Activated T-cell treated with anti-CD3 and anti-CD28 coated beads, Interleukin-2, amount 50 U/mL, for 4 hours (primary cell): Measurements from ENCODE around the gene TRIM34. TPM values are rescaled to one million over a fixed set of nuclear protein-coding genes. Genes with fewer than 3 reads are reported as not detected.
"Not testable (repeated sequence)": the region's sequence is repeated elsewhere in the genome, so short reads cannot be mapped to it uniquely, and the experiment has no call there.

Source experiments
- ATAC-seq, 2 donors: fragments of 200-7000 bp; cut with Tn5 transposase; one replicate each; pipeline ENCODE4 v1.10.0; 2021
- DNase-seq: peaks from one replicate; pipeline ENCODE4 v3.0.0-alpha.2; 2020
- H3K27me3 Mint-ChIP-seq: one replicate; pipeline ENCODE4 v1.8.0; 2021; ENCODE audit warnings: low read depth, mixed read lengths
- H3K36me3 Mint-ChIP-seq: one replicate; pipeline ENCODE4 v1.8.0; 2022; ENCODE audit warnings: mixed read lengths; ENCODE audit not compliant: insufficient read depth
- H3K4me1 Mint-ChIP-seq: one replicate; pipeline ENCODE4 v1.8.0; 2021; ENCODE audit warnings: low read depth, mixed read lengths
- H3K4me3 Mint-ChIP-seq: one replicate; pipeline ENCODE4 v1.8.0; 2021; ENCODE audit warnings: mild to moderate bottlenecking, moderate library complexity, mixed read lengths
- H3K9me3 Mint-ChIP-seq: one replicate; pipeline ENCODE4 v1.8.0; 2021; ENCODE audit warnings: mixed read lengths
- total RNA-seq, 3 donors: library from RNA; stranded (reverse); gene quantifications; one replicate each; pipeline ENCODE4 v1.2.1, GENCODE V29; 2021

TRIM34 gene, protein sequence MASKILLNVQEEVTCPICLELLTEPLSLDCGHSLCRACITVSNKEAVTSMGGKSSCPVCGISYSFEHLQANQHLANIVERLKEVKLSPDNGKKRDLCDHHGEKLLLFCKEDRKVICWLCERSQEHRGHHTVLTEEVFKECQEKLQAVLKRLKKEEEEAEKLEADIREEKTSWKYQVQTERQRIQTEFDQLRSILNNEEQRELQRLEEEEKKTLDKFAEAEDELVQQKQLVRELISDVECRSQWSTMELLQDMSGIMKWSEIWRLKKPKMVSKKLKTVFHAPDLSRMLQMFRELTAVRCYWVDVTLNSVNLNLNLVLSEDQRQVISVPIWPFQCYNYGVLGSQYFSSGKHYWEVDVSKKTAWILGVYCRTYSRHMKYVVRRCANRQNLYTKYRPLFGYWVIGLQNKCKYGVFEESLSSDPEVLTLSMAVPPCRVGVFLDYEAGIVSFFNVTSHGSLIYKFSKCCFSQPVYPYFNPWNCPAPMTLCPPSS
- 1 to 10 TPM; 1.2 to 2.4 (median 1.6) TPM for total RNA-seq

DNA sequence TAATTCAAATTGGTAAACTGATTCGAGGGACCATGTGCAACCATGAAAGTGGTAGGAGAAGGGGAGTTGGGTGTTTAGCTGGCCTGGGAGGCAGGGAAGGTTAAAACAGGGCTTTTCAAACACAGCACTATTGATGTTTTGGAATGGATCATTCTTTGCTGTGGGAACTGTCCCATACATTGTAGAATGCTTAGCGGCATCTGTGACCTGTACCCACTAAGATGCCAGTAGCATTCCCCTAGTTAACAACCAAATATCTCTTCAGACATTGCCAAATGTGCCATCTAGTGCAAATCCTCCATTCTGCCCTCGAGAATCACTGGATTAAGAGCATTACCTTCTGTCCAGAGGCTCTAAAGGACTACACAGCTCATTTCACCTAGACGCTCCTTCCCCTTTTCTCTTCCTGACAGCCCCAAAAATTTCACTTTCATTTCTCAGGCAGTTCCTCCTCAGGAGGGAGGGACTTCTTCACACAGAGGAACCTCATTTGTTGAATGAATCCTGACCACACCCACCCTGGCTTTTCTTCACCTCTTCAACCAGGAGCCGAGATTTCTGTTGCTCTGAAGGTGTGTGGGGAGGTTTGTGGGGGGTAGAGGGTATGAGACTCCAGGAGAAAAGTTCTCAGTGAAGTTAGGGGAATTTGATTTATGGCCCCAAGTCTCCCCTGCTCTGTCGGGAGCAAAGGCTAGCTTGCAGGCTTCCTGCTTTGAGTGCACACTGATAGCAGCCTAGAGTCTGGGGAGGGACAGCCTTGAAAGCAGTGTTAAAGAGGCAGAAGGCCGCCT lies at the start of gene TRIM34:
TSS of gene TRIM34 (plus strand) at position 513 of the 791 bp plus-strand sequence. CDS start 7,331 bp downstream, outside the sequence.
- Mint-ChIP-seq H3K36me3 (peaks cover 6% of the 10 kb centered on the region), H3K4me3 (peak within 1 kb of the TSS; percentile 86), H3K4me1 (peaks cover 54% of the 10 kb centered on the region), H3K27me3 (no peaks in the 10 kb centered on the region), H3K9me3 (no peaks in the 10 kb centered on the region)
- ATAC-seq, result peak; percentile 96 to 98
- peak; percentile 44 for DNase-seq

DNA sequence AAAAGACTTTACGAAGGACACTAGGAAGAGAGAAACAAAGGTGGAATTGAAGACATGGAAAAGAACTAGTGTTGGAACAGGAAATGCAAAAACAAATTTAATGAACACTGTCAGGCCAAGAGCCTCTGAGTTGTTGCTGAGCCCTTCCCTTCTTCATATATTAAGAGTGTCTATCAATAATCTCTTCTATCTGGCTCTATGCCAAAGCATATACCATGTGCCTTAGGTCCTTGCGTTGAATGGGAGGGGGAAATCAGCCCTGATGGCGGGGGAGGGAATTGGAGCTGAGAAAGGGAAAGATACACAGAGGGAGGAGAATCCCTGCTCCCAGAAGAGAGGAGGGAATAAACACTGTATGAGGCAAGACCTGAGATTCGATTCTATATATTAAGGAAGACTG lies 49.6 kb upstream of the TRIM34 start:
- Mint-ChIP-seq H3K9me3 (no peaks in the 10 kb centered on the region), H3K27me3 (peaks cover 2% of the 10 kb centered on the region), H3K4me1 (no peaks in the 10 kb centered on the region), H3K4me3 (no peak overlapping the region), H3K36me3 (no peaks in the 10 kb centered on the region)
- ATAC-seq (no peak), DNase-seq (no peak)

DNA sequence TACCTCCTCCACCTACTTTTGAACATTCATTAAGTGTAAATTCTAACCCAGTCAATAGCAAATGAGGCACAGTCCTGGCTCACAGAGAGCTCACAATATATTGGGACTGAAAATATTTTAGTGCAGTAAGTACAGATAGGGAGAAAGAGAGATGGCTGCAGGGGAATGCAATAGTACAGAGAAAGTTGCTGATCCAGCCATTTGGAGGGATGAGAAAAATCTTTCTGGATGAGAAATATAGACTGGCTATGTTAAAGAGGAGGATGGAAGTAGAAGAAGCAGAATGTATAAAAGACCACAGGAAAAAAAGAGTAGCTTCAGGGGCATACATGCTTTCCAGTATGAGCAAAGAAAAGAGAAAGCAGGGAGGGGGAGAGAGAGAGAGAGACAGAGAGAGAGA lies 47.7 kb upstream of the TRIM34 start:
- Mint-ChIP-seq H3K9me3 (no peaks in the 10 kb centered on the region), H3K4me3 (no peak overlapping the region), H3K36me3 (no peaks in the 10 kb centered on the region)

DNA sequence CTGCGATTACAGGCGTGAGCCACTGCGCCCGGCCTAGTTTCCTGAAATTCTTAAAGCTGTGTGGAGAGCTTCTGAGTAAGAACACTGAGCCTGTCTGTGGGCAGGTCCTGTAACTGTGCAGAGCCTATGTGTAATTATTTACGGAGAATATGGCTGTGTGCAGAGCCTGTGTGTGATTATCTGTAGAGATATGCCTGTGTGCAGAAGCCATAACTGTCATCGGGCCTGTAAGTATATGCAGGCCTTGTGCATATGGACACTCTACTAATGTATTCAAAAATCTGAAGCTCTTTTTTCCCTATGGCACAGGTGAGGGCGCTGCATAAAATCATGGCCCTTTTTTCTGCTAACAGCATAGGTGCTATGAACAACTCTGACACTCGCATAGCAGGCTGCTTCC lies 44.2 kb upstream of the TRIM34 start, which contains the start of gene OR52B6:
TSS of gene OR52B6 (plus strand) at position 301 of the 400 bp plus-strand sequence. CDS start at position 301, 0 bp downstream.
- Mint-ChIP-seq H3K9me3 (peaks cover 4% of the 10 kb centered on the region), H3K4me3 (no peak within 1 kb of the TSS), H3K4me1 (no peaks in the 10 kb centered on the region), H3K27me3 (peaks cover 2% of the 10 kb centered on the region), H3K36me3 (no peaks in the 10 kb centered on the region)
- ATAC-seq, result no peak
- DNase-seq, result no peak

More for the DNA sequence above, 47.7 kb upstream of the TRIM34 start:
- peaks cover 2% of the 10 kb centered on the region for H3K27me3 Mint-ChIP-seq
- no peak for ATAC-seq
- DNase-seq, result no peak
- H3K4me1 Mint-ChIP-seq, result no peaks in the 10 kb centered on the region

DNA sequence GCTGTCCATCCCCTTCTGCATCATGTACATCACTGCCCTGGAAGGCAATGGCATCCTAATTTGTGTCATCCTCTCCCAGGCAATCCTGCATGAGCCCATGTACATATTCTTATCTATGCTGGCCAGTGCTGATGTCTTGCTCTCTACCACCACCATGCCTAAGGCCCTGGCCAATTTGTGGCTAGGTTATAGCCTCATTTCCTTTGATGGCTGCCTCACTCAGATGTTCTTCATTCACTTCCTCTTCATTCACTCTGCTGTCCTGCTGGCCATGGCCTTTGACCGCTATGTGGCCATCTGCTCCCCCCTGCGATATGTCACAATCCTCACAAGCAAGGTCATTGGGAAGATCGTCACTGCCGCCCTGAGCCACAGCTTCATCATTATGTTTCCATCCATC lies 43.8 kb upstream of the TRIM34 start:
- DNase-seq (no peak), ATAC-seq (no peak)
- Mint-ChIP-seq H3K27me3 (peaks cover 2% of the 10 kb centered on the region), H3K4me3 (no peak overlapping the region), H3K36me3 (no peaks in the 10 kb centered on the region), H3K4me1 (no peaks in the 10 kb centered on the region), H3K9me3 (peaks cover 4% of the 10 kb centered on the region)

DNA sequence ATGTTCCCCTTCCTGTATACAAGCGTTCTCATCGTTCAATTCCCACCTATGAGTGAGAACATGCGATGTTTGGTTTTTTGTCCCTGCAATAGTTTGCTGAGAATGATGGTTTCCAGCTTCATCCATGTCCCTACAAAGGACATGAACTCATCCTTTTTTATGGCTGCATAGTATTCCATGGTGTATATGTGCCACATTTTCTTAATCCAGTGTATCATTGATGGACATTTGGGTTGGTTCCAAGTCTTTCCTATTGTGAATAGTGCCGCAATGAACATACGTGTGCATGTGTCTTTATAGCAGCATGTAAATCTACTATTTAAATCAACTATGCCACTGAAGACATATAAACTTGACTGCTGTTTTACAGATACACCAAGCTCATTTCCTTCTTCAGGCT lies 40.3 kb upstream of the TRIM34 start:
- DNase-seq, H3K9me3 Mint-ChIP-seq, H3K4me3 Mint-ChIP-seq, H3K27me3 Mint-ChIP-seq, H3K36me3 Mint-ChIP-seq, H3K4me1 Mint-ChIP-seq, ATAC-seq: not testable (repeated sequence)

DNA sequence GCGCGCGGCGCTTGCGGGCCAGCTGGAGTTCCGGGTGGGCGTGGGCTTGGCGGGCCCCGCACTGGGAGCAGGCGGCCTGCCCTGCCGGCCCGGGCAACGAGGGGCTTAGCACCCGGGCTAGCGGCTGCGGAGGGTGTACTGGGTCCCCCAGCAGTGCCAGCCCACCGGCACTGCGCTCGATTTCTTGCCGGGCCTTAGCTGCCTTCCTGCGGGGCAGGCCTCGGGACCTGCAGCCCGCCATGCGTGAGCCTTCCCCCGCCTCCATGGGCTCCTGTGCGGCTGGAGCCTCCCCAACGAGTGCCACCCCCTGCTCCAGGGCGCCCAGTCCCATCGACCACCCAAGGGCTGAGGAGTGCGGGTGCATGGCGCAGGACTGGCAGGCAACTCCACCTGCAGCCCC lies 34.9 kb upstream of the TRIM34 start:
- not testable (repeated sequence) for H3K27me3 Mint-ChIP-seq, H3K4me1 Mint-ChIP-seq, H3K4me3 Mint-ChIP-seq, DNase-seq, ATAC-seq, H3K36me3 Mint-ChIP-seq, H3K9me3 Mint-ChIP-seq

DNA sequence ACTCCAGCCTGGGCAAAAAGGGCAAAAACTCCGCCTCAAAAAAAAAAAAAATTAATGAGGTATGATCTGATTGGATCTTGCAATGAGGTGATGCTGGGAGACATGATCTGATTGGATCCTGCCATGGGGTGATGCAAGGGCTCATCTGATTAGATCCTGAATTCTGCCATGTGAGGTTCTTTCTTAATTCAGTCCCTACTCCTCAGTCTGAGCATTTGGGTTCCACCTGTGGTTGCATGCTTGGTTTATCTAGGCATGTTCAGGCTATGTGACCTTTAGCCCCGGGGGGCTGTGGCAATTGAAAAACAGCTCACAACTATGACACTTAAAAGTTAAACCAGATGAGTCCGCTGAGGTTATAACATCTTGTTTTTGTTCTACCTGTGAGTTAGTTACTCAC lies 33.2 kb upstream of the TRIM34 start:
- no peaks in the 10 kb centered on the region for H3K9me3 Mint-ChIP-seq
- DNase-seq, result no peak

DNA sequence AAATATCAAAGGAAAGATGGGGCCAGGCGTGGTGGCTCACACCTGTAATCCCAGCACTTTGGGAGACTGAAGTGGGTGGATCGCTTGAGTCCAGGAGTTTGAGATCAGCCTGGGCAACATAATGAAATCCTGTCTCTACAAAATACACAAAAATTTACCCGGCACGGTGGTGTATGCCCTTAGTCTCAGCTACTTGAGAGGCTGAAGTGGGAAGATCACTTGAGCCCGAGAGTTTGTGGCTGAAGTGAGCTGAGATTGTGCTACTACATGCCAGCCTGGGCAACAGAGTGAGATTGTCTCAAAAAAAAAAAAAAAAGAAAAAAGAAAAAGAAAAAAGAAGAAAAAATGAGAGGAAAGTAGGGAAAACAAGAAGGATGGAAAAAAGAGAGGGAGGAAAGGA lies 32.2 kb upstream of the TRIM34 start:
- ATAC-seq (no peak), DNase-seq (no peak)
- H3K4me3 Mint-ChIP-seq, result no peak overlapping the region
- H3K36me3 Mint-ChIP-seq, result no peaks in the 10 kb centered on the region
- peaks cover 3% of the 10 kb centered on the region for H3K4me1 Mint-ChIP-seq
- no peaks in the 10 kb centered on the region for H3K9me3 Mint-ChIP-seq
- H3K27me3 Mint-ChIP-seq, result peaks cover 4% of the 10 kb centered on the region

More for the DNA sequence above, 33.2 kb upstream of the TRIM34 start:
- no peak for ATAC-seq
- Mint-ChIP-seq H3K4me1 (peaks cover 2% of the 10 kb centered on the region), H3K4me3 (no peak overlapping the region), H3K36me3 (no peaks in the 10 kb centered on the region), H3K27me3 (peaks cover 2% of the 10 kb centered on the region)

DNA sequence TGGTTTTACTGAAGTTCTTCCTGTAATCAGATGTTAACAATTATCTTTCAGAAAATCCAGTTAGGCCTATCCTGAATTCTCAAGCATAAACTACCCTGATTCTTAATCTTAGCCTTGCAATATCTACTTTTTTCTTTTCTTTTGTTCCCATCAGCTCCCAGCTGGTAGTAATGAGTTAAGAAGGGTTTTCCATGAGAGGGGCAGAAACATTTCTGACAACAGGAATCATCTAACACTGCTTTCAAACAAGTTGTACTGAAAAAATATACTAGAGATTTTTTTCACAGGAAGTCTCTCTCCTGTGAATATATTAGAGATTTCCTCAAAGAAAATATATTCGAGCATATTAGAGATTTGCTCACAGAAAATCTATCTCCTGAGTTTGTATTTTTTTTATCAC lies 31.7 kb upstream of the TRIM34 start:
- DNase-seq, result no peak
- ATAC-seq, result no peak
- Mint-ChIP-seq H3K36me3 (no peaks in the 10 kb centered on the region), H3K4me1 (peaks cover 3% of the 10 kb centered on the region), H3K4me3 (no peak overlapping the region), H3K9me3 (no peaks in the 10 kb centered on the region), H3K27me3 (peaks cover 5% of the 10 kb centered on the region)

DNA sequence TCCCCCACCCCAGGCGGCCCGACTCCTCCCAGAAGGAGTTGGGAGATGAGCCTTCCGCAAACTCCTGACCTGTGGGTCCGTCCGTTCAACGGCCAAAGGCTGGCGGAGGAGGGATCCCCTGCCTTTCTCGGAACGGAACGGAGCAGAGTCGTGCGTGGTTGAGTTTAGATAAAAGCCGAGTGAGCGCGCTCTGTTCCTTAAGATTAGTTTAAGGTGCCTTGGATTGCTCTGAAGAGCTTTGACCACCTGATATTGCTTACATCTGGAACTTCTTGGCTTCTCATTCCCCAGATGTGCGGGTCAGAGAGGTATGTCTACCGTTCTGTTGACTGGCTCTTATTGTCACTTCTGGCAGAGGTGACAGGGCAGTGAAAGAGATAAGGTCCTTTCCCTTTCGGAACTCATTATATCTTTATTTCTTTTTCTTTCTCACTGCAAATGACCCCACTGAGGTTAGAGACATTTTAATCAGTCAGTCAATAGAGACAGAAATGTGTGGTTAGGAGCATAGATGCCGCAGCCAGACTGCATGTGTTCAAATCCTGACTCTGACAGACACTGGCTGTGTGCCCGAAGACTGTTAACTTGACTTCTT lies 28.1 kb upstream of the TRIM34 start, which contains the start of gene TRIM6:
TSS of gene TRIM6 (plus strand) at position 31 of the 595 bp plus-strand sequence. CDS start at position 292, 261 bp downstream.
- DNase-seq, result no peak
- Mint-ChIP-seq H3K27me3 (peaks cover 5% of the 10 kb centered on the region), H3K4me1 (peaks cover 3% of the 10 kb centered on the region), H3K4me3 (peak within 1 kb of the TSS; percentile 68), H3K9me3 (no peaks in the 10 kb centered on the region), H3K36me3 (no peaks in the 10 kb centered on the region)
- peak in 1 of 2 donors; percentile 30 for ATAC-seq

DNA sequence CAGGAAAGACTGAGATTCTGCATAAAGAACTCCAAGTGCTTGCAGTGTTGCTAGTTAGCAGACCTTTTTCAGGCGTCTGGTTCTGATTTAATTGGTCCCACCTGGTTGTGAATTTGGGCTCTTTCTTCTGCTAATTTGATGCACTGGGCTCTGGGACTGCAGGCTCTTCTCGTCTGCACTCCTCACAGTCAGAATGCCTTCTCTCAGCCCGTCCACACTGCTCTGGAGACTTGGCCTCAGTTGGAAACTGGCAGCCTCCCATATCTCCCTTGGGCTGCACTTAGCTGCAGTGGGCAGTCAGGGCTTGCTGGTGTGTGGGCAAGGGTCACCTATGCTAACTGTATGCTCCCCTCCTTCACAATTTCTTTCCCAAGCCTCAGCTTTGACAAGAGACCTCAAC lies 26.8 kb upstream of the TRIM34 start:
- Mint-ChIP-seq H3K9me3 (no peaks in the 10 kb centered on the region), H3K36me3 (no peaks in the 10 kb centered on the region), H3K4me3 (no peak overlapping the region), H3K27me3 (peaks cover 5% of the 10 kb centered on the region), H3K4me1 (peaks cover 3% of the 10 kb centered on the region)
- no peak for ATAC-seq
- DNase-seq, result no peak

DNA sequence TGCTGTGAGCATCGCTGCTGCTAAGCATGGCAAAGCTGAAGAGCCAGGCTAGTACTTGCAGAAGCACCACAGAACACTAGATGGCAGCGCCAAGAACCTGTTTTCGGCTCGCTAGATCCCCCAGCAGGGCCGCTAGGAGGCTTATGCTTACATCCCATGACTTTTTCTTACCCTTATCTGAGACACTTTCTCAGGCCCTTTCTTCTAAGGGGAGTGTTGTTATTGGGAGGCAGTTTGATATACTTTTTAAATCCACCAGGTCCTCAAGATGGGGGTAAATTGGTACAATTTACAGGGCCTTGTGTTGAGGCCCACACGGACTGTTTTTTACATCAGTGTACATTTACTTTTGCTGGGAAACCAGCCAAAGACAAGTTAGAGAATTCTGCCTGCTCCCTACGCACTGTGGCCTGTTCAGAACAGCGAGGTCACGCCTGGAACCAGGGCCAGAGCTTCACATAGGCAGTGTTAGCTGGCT lies 24.4 kb upstream of the TRIM34 start:
- H3K27me3 Mint-ChIP-seq, result peaks cover 5% of the 10 kb centered on the region
- no peaks in the 10 kb centered on the region for H3K9me3 Mint-ChIP-seq
- ATAC-seq, result peak; percentile 83 to 90
- H3K36me3 Mint-ChIP-seq, result no peaks in the 10 kb centered on the region
- DNase-seq, result peak; percentile 48
- peaks cover 3% of the 10 kb centered on the region for H3K4me1 Mint-ChIP-seq
- no peak overlapping the region for H3K4me3 Mint-ChIP-seq

DNA sequence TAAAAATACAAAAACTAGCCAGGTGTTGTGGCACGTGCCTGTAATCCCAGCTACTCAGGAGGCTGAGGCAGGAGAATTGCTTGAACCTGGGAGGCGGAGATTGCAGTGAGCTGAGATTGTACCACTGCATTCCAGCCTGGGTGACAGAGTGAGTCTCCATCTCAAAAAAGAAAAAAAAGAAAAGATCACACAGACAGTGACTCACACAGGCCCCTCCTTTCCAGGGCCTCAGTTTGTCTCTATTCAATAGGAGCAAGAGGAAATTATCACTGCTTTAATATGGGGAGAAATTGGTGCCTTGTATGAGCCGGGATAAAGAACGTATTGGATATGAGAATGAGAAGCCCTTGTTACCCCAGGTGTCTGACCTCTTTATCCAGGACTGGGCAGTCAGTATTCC lies 22.0 kb upstream of the TRIM34 start:
- H3K4me3 Mint-ChIP-seq, H3K27me3 Mint-ChIP-seq, H3K36me3 Mint-ChIP-seq, DNase-seq, H3K4me1 Mint-ChIP-seq, ATAC-seq, H3K9me3 Mint-ChIP-seq: not testable (repeated sequence)
